ENCODE measurements around the gene SLC25A28.

SLC25A28 gene

GRCh38 chr10:99583687-99584086 lies 36.6 kb downstream of the SLC25A28 start:
- no peak for DNase-seq (ENCODE audit: low read depth)

GRCh38 chr10:99582255-99582770 lies 37.9 kb downstream of the SLC25A28 start:
- DNase-seq (ENCODE audit: low read depth): no peak

- DNase-seq (ENCODE audit: low read depth): no peak
These were observed 40.3 kb downstream of the SLC25A28 start for GRCh38 chr10:99579971-99580370.

GRCh38 chr10:99573790-99574189 lies 46.4 kb downstream of the SLC25A28 start:
- DNase-seq (ENCODE audit: low read depth): no peak

GRCh38 chr10:99571816-99572215 lies 48.4 kb downstream of the SLC25A28 start:
- DNase-seq (ENCODE audit: low read depth): no peak

GRCh38 chr10:99569961-99570360 lies 50.3 kb downstream of the SLC25A28 start:
- no peak for DNase-seq (ENCODE audit: low read depth)

- no peak for DNase-seq (ENCODE audit: low read depth)
These were observed 50.8 kb downstream of the SLC25A28 start for GRCh38 chr10:99569253-99569939.

GRCh38 chr10:99565166-99565565 lies 55.1 kb downstream of the SLC25A28 start:
- DNase-seq (ENCODE audit: low read depth): no peak

GRCh38 chr10:99564361-99564760 lies 55.9 kb downstream of the SLC25A28 start:
- DNase-seq (ENCODE audit: low read depth): no peak

GRCh38 chr10:99562631-99563030 lies 57.6 kb downstream of the SLC25A28 start:
- no peak for DNase-seq (ENCODE audit: low read depth)

All from stimulated activated CD8-positive, alpha-beta memory T cell treated with anti-CD3 and anti-CD28 coated beads, Interleukin-15, amount 100 ng/mL, for 24 hours (primary cell).